HG03342 (cell line): ENCODE data around the gene ZNF213.
"Not testable (repeated sequence)": the region's sequence is repeated elsewhere in the genome, so short reads cannot be mapped to it uniquely, and the experiment has no call there.

Experiments
- ATAC-seq: cut with Tn5 transposase; IDR thresholded peaks from one replicate; pipeline ENCODE4 v1.9.1; 2021; ENCODE audit warnings: mild to moderate bottlenecking, moderate library complexity; ENCODE audit not compliant: unreplicated experiment

Gene ZNF213

DNA sequence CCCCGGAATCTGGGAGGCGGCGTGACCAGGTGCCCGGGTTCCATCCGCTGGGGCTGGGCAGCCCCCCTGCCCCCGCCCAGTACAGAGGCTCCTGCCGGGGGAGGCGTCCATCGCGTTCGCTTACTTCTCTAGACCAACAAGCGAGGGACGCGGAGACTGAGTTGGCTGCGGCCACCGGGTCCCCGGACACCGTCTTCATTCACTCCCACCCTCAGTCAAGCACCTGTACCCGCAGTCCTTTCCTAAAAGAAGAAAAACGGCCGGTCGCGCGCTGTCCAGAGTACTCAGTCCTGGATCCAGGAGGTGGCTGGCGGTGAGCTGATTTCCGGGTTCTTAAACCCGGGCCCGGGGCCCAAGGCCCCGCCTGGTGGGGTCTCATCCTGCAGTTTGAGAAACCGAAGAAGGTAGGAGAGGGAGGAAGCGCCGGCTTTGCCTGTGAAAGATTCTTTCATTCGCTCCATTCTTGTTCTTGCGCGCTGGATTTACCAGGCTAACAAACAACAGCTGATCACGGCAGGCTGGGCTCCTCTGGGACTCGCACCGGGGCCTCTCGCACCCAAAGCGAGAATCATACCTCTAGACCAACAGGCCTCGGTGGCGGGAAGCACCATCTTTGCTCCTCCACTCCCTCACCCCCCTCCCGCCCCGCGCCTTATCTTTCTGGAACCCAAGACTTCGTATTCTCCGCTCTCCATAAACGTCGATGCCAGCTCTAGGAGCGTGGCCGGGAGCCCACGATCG, 35.8 kb downstream of the ZNF213 start:
- no peak for ATAC-seq

DNA sequence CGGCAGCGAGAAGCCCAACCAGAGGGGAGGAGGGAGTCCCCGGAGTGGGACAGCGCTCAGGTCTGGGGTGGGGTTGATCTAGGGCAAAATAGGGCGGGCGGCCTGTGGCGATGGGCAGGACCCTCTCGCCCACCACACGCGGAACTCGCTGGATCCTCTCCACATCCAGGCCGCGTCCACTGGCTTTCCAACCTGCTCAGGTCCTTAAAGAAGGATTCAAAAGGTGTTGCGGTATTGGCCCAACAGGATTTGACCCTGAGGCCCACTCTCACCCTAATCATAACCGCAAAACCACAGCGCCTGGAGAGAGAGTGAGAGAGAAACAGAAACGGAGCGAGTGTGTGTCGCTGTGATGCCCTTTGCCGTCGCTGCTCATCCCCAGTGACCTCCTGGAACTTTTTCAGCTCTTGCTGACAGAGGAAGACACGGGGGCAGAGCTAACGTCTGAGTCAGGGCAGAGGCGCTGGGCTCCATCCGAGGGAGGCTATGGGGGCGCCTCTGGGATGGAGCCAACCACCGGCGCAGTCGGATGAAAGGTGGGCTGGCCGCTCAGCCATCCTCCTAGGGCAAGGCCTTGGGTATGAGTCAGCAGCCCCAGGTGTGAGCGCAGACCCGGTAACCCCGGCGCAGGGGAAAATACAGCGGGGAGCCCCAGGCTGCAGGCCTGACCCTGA, 36.5 kb downstream of the ZNF213 start:
- ATAC-seq, result peak; percentile 44

DNA sequence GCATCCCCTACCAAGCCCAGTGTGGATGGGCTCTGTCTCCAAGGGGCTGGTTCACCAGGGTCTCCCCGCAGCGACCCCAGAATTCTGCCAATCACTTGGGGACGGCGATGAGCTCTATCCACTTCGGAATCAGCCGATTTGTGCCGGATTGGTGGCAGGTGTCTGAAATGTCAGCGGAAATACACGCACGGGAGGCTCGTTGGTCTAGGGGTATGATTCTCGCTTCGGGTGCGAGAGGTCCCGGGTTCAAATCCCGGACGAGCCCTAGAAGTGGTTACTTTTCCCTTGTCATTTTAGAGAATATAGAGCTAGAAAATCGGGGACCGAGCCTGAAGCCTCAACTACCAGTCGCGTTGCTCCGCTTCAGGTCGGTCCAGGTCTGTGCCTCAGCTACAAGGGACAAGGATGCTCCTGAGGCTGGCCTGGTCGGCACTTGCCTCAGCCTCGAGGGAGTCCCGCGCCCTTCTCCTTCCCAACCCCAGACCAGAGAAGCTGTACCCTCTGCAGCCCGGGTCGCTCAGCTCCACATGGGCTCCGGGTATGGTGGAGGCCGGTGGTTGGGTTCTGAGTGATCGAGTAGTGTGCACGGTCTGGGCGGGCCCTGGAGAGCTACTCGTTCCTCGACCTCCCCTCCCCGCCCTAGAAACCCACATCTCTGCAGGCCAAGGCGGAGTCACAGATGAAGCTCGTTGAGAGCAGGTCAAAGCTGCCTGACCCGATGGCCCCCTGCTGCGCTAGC, 37.2 kb downstream of the ZNF213 start:
- no peak for ATAC-seq

DNA sequence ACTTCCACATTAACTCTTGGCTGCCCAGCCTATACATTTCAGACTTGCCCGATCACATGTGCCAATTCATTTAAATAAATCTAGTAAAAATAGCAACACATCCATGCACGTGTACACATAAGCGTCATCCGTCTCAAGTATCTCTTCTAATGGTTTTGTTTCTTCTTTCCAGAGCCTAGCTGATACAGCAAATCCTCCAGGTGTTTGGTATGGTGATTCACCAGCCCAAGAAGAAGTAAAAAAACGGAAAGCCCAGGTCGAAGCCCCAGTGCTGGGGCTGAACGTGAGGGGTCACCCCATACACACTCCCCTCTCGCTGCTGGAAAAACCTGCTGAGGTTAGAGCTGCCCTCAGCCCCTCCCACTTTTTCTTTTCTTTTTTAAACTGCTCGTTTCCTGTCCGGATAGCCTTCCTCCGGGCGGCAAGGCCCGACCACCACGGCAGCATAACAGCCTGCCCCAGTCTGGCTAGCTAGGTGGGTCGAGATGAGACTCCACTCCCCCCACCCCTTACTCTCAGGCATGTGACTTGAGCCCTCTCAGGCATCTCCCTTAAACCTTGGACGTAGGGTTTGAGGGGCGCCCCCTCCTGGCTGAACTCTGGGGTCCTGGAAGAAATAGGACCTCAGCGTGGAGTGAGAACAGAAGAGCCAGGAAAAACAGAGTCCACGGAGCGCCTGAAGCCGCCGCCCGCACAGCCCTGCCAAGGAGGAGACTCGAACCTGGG, 39.2 kb downstream of the ZNF213 start:
- ATAC-seq, result no peak

DNA sequence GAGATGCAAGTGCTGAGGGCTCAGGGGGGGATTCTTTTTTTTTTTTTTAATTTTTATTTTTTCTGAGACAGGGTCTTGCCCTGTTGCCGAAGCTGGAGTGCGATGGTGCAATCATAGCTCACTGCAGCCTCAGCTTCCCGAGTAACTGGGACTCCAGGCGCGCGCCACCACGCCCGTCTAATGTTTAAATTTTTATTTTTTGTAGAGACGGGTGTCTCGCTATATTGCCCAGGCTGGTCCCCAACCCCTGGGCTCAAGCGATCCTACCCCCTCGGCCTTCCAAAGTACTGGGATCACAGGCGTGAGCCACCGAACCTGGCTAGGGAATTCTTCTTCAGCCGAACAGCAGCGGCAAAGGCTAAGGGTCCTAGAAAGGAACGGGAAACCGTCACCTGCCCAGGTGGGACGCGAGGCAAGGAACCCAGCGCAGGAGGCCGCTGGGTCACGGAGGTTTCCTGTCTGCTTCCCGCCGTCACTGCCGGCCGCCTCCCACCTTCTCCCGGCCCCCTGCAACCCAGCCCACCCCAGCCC, 39.9 kb downstream of the ZNF213 start:
- no peak for ATAC-seq

DNA sequence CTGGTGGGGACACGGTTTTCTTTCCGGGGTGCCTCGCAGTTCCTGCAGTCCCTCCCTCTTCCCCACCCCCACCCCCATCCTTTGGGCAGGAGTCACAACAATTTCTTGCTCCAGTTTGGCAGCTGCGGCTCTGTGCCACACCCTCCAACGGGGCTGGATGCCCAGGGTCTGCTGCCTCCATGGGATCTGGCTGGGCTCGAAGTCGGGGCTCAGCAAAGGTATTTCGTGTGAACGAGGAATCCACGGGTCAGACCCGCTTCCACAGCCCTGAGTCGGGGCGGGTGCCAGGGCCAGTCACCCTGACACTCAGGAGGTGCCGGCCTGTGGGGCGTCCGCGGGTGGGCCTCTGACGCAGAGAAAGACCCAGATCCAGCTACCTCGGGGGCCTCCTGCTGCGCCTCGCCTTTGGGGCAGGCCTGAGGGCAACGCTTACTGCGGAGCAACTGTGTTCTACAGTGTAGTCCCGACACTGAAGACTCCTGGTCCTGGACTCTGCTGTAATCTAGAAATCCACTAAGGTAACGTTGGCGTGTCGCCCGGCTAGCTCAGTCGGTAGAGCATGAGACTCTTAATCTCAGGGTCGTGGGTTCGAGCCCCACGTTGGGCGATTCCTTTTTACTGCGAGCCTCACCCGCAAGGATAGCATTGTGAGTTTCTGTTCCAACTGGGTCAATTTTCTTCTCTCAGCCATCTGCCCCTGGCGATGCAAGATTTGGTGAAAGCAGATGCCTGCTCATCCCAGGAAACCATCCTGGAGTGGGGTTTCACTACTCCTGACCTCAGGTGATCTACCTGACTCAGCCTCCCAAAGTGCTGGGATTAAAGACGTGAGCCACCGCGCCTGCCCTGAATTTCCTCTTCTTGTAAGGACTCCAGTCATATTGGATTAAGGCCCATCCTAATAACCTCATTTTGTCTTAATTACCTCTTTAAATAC, 40.6 kb downstream of the ZNF213 start:
- no peak for ATAC-seq

DNA sequence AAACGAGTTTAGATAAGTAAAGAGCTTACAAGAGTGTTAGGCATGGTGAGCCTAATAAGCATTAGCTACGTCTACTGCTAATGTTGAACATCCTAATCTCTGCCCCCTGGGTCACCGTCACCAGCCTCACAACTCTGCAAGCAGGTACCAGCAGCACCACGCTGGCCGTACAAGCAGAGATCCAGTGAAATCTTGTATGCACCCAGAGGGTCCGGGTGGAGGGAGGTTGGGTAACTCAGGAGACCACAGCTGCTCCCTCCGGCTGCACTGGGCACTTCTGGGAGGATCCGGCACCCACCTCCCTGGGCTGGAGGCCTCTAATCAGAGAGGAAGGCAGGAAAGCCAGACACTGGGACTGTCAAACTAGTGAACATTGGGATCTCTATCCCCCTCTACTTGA, 44.8 kb downstream of the ZNF213 start:
- no peak for ATAC-seq

DNA sequence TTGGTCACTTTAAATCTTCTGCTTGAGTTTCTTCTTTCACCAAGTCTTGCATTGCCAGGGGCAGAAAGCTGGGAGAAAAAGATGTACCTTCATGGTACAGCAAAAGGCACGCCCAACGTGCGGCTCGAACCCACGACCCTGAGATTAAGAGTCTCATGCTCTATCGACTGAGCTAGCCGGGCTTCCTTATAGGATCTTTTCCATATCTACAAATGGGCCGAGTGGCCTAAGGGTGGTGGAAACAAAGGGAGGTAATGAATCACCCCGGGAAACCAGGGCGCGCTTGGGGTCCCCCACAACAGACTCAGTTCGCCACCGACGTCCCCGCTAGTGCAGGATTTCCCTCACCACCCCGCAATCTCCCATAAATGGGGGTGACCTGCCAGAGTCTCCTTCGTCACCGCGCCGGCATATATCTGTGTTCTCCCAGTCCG, 45.6 kb downstream of the ZNF213 start:
- ATAC-seq, result no peak

DNA sequence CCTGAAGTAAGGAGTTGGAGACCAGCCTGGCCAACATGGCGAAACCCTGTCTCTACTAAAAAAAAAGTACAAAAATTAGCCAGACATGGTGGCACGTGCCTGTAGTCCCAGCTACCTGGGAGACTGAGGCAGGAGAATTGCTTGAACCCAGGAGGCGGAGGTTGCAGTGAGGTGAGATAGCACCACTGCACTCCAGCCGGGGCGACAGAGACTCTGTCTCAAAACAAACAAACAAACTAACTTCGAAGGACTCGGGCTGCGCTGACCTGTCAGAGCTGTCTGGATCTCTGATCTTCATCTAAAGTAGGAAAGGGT, 47.4 kb downstream of the ZNF213 start:
- not testable (repeated sequence) for ATAC-seq

DNA sequence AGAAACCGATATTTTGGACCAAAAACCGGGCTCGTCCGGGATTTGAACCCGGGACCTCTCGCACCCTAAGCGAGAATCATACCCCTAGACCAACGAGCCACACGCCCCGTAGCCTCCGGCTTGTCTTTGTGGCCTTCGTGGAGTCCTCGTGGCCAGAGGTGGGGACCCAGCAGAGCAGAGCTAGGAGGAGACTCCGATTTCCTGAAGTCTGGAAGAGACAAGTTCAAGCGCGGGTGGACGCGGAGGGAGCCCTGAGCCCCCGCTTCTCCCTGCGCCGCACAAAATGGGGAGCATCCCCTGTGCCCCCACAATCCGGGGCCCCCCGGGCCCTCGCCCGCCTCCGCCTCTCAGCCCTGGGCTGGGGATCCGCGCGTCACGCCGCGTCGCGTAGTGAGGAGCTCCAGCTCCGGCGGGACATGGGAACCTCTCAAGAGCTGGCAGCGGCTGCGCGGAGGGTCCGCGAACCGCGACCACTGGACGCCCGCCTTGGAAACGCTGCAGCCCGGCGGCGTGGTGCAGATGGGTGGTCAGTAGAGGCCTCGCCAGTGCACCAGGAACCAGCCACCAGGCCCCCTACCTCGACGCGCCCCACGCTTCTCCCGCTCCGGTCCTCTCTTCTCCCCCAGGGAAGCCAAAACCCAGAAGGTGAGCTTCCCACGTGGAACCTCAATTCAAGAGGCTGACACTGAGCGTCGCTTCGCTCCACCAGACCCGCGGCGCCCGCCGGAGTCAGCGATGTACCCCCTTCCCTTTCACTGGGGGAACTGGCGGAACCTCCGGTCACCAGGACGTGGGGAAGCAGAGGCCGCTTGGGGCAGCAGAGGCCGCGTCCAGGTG, 48.0 kb downstream of the ZNF213 start:
- no peak for ATAC-seq

DNA sequence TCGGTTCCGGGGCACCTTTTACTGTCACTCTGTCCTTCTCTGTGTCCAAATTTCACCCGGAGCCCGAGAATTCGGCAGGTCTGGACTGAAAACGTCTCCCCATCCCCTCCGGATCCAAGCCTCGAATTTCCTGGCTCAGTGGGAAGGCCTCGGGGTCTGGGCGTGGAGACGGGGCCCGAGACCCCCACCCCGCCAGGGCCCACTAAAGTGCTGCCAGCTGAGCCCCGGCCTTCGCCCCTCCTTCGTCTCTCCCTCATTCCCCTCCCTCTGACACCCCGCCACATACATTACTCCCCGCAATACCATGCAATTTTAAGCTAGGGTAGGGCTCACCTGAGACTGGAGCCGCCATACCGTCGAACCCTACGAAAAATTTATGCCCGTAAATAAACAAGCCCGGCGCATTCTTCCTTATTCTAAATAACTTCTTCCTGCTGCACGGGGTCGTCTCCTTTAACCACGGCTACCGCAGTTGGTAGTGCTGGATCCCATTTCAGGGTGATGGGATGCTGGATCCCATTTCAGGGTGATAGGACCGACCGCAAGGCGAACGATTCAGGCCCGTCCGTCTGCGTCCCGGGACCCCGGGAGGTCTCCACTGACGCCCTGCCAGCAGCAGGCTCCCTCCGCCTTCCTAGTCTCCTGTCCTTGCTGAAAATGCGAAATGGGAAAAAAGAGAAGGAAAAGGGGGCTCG, 48.8 kb downstream of the ZNF213 start:
- no peak for ATAC-seq

DNA sequence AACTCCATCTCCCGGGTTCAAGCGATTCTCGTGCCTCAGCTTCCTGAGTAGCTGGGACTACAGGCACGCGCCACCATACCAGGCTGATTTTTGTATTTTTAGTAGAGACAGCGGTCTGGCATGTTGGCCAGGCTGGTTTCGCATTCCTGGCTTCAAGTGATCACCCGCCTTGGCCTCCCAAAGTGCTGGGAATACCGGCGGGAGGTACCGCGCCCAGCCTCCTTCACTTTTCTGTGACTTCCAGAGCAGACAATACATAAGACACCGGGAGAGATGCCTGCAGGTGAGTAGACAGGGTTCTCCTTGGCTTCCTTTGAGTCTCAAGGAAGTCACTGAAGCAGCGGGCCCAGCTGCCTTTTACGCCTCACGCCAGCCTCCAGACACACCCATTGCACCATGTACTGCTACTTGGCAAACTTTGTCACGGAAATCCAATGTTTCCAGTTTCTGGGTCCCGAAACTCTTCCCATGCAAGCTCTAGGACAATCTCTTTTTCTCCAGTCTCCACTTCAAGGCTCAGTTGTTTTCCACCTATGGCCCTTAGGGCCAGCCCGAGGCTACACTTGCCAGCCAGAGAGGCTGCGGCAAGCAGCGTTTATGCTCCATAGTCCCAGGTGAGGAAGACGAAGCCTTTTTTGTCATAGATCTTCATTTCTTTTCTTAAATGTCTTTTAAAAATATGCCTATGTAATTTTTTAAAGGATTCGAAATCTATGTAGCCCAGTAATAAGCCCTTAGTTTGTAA, 52.3 kb downstream of the ZNF213 start:
- no peak for ATAC-seq

DNA sequence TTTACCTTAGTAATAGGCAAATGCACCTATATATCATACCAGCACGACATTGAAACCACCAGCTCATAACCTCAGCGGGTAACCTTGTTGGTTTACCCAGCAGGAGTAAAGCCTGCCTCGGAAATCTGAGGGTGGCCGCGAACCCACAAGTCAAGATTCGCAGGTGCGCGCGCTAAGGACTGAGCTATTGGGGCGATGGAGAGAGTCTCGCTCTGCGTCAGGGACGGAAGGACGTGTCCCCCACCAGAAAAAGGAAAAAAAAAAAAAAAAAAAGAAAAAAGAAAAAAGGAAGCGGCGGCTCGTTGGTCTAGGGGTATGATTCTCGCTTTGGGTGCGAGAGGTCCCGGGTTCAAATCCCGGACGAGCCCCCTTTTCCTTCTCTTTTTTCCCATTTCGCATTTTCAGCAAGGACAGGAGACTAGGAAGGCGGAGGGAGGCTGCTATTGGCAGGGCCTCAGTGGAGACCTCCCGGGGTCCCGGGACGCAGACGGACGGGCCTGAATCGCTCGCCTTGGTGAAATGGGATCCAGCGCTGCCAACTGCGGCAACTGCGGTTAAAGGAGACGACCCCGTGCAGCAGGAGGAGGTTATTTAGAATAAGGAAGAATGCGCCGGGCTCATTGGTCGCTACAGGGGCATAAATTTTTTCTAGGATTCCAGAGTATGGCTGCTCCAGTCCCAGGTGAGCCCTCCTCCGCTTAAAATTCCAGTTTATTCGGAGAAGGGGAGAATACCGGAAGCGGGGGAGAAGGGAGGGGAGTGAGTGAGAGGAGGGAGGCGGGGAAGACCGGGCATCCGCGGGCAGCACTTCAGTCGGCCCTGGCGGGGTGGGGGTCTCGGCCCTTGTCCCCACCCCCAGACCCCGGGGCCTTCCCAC, 53.2 kb downstream of the ZNF213 start, which contains the start of gene OR1F1:
OR1F1 (plus strand) TSS at position 407 of the 877 bp plus-strand sequence.
- no peak for ATAC-seq

DNA sequence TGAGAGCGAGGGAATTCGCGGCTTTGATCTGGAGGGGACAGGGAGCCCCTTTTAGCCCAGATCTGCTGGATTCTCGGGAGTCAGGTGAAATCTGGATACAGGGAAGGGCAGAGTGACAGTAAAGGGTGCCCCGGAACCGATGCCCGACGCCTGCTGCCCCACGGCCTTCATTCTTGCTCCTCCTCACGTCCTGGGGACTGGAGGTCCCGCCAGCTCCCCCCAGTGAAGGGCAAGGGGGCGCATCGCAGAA, 53.8 kb downstream of the ZNF213 start:
- ATAC-seq, result no peak

DNA sequence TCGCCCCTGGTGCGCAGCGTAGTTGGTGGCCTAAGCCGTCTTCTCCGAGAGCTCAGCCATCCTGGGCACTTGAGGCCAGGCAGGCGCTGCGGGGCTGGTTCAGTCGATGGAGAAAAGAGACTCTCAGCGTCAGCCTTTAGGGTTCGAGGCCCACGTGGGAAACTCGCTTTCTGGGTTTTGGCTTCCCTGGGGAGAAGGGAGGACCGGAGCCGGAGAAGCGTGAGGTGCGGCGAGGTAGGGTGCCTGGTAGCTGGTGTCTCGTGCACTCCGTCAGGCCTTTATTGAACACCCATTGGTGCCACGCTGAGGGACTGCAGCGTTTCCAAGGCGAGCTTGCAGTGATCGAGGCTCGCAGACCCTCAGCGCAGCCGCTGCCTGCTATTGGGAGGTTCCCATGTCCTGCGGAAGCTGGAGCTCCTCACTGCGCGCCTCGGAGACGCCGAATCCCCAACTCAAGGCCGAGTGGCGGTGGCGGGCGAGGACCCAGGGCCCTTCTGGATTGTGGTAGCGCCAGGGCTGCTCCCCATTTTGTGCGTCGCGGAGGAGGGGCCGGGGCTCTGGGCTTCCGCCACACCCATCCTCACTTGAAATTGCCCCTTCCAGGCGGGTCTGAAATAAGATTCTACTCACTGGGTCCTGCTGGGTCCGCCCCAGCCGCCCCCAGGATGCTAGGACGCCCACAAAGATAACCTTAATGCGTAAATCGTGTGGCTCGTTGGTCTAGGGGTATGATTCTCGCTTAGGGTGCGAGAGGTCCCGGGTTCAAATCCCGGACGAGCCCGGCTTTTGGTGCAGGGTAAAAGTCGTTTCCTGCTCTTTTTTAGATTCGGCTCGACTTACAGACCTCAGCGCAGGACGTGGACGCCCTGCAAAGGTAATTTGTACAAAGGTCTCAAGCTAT, 54.3 kb downstream of the ZNF213 start:
- no peak for ATAC-seq

DNA sequence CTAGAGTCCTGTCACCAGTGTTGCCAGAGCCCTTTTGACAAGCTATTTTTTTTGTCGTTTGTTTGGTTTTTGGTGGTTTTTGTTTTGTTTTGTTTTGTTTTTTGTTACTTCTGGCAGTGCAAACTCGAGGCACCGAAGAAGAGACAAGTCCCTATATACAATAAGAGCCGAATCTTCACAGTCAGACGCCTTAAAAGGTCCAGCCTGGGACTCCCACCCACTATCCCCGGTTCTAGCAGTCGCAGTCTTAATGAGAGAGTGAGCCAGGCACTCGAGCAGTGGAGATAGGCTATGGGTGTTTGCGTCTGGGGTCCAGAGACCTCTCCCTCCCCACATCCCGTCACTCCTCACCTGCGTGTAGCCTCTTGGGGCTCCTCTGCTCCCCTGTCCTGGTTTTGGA, 55.0 kb downstream of the ZNF213 start:
- ATAC-seq, result no peak
